VCaP (cell line): ENCODE measurements around the gene RAB3A.
A peak's percentile ranks its signal among the peaks of the same experiment; 100 is the strongest.

Source experiments
- H3K27ac ChIP-seq: fragments of 450-650 bp; 2 replicates; pipeline ENCODE4 v1.5.1; 2017
- CTCF ChIP-seq: fragments of 450-650 bp; conservative IDR thresholded peaks from 2 replicates; pipeline ENCODE4 v1.5.1; 2017; ENCODE audit warnings: mild to moderate bottlenecking, moderate library complexity

The RAB3A gene

GRCh38 chr19:18152817-18153555, 50.9 kb downstream of the RAB3A start, which contains the start of gene PIK3R2:
Gene PIK3R2, plus strand, starts transcription at chr19:18153163. Its CDS starts 2,717 bp downstream, at chr19:18155880.
- peak within 1 kb of the TSS; percentile 95 for H3K27ac ChIP-seq
- TF ChIP-seq CTCF = peak; percentile 28; the same call in 1 of the 2 replicates

GRCh38 chr19:18152442-18152816, 51.4 kb downstream of the RAB3A start:
- peak overlapping the region; percentile 95 for H3K27ac ChIP-seq
- peak; percentile 69 for TF ChIP-seq CTCF

GRCh38 chr19:18150776-18151624, 52.8 kb downstream of the RAB3A start:
- no peak for TF ChIP-seq CTCF
- H3K27ac ChIP-seq = no peak overlapping the region

GRCh38 chr19:18149596-18149975, 54.3 kb downstream of the RAB3A start:
- H3K27ac ChIP-seq = no peak overlapping the region
- TF ChIP-seq CTCF = no peak

- TF ChIP-seq CTCF = no peak
- H3K27ac ChIP-seq = no peak overlapping the region
These were observed 56.4 kb downstream of the RAB3A start for GRCh38 chr19:18147396-18147795.
